Fibroblast of lung (primary cell): ENCODE measurements around the gene KLC1.

Source experiments
- EZH2 ChIP-seq: IDR thresholded peaks from 2 replicates; pipeline ENCODE4 v1.5.1; 2012; ENCODE audit warnings: low read length, control low read depth, mild to moderate bottlenecking; ENCODE audit errors: missing control alignments
- TF ChIP-seq, protein P1 (sequence below), 2 donors: IDR thresholded peaks in 1 of 2; conservative IDR thresholded peaks in 1 of 2; 1 replicate in 1 of 2; 2 replicates in 1 of 2; pipeline ENCODE4 v1.5.1; 2011 to 2012; ENCODE audit warnings: low read length in 2 of 2, control low read depth in 1 of 2, inconsistent platforms in 1 of 2, low read depth in 1 of 2, mild to moderate bottlenecking in 1 of 2

DNA sequence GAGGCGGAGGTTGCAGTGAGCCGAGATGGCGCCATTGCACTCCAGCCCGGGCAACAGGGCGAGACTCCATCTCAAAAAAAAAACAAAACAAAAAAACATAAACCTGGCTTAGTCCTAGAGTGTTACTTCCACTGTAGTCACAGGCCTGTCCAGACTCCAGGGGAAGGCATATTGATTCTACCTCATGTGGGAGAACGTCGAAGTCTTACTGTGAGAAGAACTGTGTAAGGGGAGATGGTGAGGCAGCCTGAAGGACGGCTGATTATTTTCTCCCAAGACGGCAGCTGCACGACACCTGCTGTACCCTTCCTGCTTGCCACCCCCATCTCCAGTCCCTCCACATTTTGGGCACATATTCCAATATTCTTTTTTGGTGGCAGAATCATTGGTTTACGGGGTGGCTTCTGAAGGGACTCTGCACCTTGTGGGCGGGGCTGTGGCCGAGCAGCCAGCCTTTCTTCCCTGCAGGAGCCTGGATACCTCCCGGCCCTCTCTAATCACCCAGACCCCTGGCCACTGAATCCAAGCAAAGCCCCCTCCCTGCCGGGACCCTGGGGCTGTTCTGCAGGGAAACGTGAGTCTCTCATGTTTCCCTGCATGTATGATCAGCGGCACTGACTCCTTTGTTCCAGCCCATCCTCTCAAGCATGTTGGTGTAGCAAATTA is 12.2 kb upstream of the KLC1 start:
- TF ChIP-seq, protein P1, sequence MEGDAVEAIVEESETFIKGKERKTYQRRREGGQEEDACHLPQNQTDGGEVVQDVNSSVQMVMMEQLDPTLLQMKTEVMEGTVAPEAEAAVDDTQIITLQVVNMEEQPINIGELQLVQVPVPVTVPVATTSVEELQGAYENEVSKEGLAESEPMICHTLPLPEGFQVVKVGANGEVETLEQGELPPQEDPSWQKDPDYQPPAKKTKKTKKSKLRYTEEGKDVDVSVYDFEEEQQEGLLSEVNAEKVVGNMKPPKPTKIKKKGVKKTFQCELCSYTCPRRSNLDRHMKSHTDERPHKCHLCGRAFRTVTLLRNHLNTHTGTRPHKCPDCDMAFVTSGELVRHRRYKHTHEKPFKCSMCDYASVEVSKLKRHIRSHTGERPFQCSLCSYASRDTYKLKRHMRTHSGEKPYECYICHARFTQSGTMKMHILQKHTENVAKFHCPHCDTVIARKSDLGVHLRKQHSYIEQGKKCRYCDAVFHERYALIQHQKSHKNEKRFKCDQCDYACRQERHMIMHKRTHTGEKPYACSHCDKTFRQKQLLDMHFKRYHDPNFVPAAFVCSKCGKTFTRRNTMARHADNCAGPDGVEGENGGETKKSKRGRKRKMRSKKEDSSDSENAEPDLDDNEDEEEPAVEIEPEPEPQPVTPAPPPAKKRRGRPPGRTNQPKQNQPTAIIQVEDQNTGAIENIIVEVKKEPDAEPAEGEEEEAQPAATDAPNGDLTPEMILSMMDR (conservative IDR thresholded peaks at IDR 0.05 in 1 of 2, IDR thresholded peaks at IDR 0.05 in 1 of 2; ENCODE audit: low read depth in 1 of 2, low read length in 2 of 2) = no peak
- no peak for TF ChIP-seq EZH2
